H9 (cell line): ENCODE data around the gene EPHB2. TPM values are rescaled to one million over a fixed set of nuclear protein-coding genes. Genes with fewer than 3 reads are reported as not detected.

Source experiments
- DNase-seq: peaks from one replicate; pipeline ENCODE4 v3.0.0-alpha.2; 2017
- H2AFZ ChIP-seq: one replicate; pipeline ENCODE4 v1.6.1; 2013; ENCODE audit warnings: mild to moderate bottlenecking, low read length, control low read depth, moderate library complexity
- H2AK5ac ChIP-seq: 2 replicates; pipeline ENCODE4 v1.6.1; 2013; ENCODE audit warnings: low read length, control low read depth, mixed read lengths; ENCODE audit not compliant: insufficient read length
- H2BK120ac ChIP-seq: one replicate; pipeline ENCODE4 v1.6.1; 2013; ENCODE audit warnings: low read depth, mild to moderate bottlenecking, low read length, control low read depth, inconsistent platforms; ENCODE audit not compliant: poor library complexity, severe bottlenecking
- H2BK12ac ChIP-seq: 2 replicates; pipeline ENCODE4 v1.6.1; 2013; ENCODE audit warnings: low read length, control low read depth, mixed read lengths, low read depth; ENCODE audit not compliant: insufficient read length
- H2BK15ac ChIP-seq: 2 replicates; pipeline ENCODE4 v1.6.1; 2013; ENCODE audit warnings: low read depth, low read length, control low read depth
- H2BK20ac ChIP-seq: one replicate; pipeline ENCODE4 v1.6.1; 2013; ENCODE audit warnings: low read depth, mild to moderate bottlenecking, low read length, control low read depth, inconsistent platforms; ENCODE audit not compliant: poor library complexity, severe bottlenecking
- H2BK5ac ChIP-seq: 2 replicates; pipeline ENCODE4 v1.6.1; 2013; ENCODE audit warnings: low read length, control low read depth, mixed read lengths; ENCODE audit not compliant: insufficient read length
- H3K14ac ChIP-seq: 2 replicates; pipeline ENCODE4 v1.6.1; 2013; ENCODE audit warnings: low read length, control low read depth; ENCODE audit not compliant: insufficient read depth
- H3K18ac ChIP-seq: 2 replicates; pipeline ENCODE4 v1.6.1; 2013; ENCODE audit warnings: low read depth, mild to moderate bottlenecking, mixed read lengths, low read length, control low read depth; ENCODE audit not compliant: insufficient read length
- H3K23ac ChIP-seq: 2 replicates; pipeline ENCODE4 v1.6.1; 2013; ENCODE audit warnings: low read length, control low read depth, mixed read lengths, low read depth; ENCODE audit not compliant: insufficient read length
- H3K23me2 ChIP-seq: 2 replicates; pipeline ENCODE4 v1.6.1; 2013; ENCODE audit warnings: low read depth, mild to moderate bottlenecking, mixed read lengths, low read length, control low read depth; ENCODE audit not compliant: insufficient read length, poor library complexity, severe bottlenecking
- H3K27ac ChIP-seq: 2 replicates; pipeline ENCODE4 v1.5.1; 2013; ENCODE audit warnings: low read length, control low read depth, mixed read lengths, low read depth; ENCODE audit not compliant: insufficient read length
- H3K27me3 ChIP-seq: 2 replicates; pipeline ENCODE4 v1.6.1; 2013; ENCODE audit warnings: low read length, control low read depth, inconsistent platforms; ENCODE audit not compliant: insufficient read depth
- H3K4ac ChIP-seq: 2 replicates; pipeline ENCODE4 v1.6.1; 2013; ENCODE audit warnings: low read depth, mild to moderate bottlenecking, control low read depth, inconsistent platforms, low read length, moderate library complexity
- H3K4me1 ChIP-seq: 2 replicates; pipeline ENCODE4 v1.6.1; 2013; ENCODE audit warnings: low read length, control low read depth, inconsistent platforms; ENCODE audit not compliant: insufficient read depth
- H3K4me2 ChIP-seq: 2 replicates; pipeline ENCODE4 v1.6.1; 2013; ENCODE audit warnings: low read length, control low read depth, mixed read lengths; ENCODE audit not compliant: insufficient read length, insufficient read depth
- H3K56ac ChIP-seq: 2 replicates; pipeline ENCODE4 v1.6.1; 2013; ENCODE audit warnings: low read depth, mild to moderate bottlenecking, mixed read lengths, low read length, control low read depth; ENCODE audit not compliant: insufficient read length
- H3K79me1 ChIP-seq: 2 replicates; pipeline ENCODE4 v1.6.1; 2013; ENCODE audit warnings: low read depth, mild to moderate bottlenecking, moderate library complexity, low read length, control low read depth, inconsistent platforms; ENCODE audit not compliant: insufficient read depth, poor library complexity, severe bottlenecking
- H3K79me2 ChIP-seq: 2 replicates; pipeline ENCODE4 v1.6.1; 2013; ENCODE audit warnings: low read length, control low read depth, inconsistent platforms; ENCODE audit not compliant: insufficient read depth
- H3K9ac ChIP-seq: 2 replicates; pipeline ENCODE4 v1.6.1; 2013; ENCODE audit warnings: low read length, control low read depth, mixed read lengths; ENCODE audit not compliant: insufficient read length; ENCODE audit errors: extremely low read depth
- H3K9me3 ChIP-seq: one replicate; pipeline ENCODE4 v1.6.1; 2013; ENCODE audit warnings: low read depth, low read length, inconsistent platforms; ENCODE audit not compliant: control insufficient read depth
- H3T11ph ChIP-seq: one replicate; pipeline ENCODE4 v1.6.1; 2013; ENCODE audit warnings: mild to moderate bottlenecking, low read length, control low read depth, inconsistent platforms
- H4K20me1 ChIP-seq: one replicate; pipeline ENCODE4 v1.6.1; 2013; ENCODE audit not compliant: control insufficient read depth, insufficient read length, insufficient read depth
- H4K5ac ChIP-seq: 2 replicates; pipeline ENCODE4 v1.6.1; 2013; ENCODE audit warnings: low read depth, mild to moderate bottlenecking, mixed read lengths, low read length, control low read depth; ENCODE audit not compliant: insufficient read length
- H4K8ac ChIP-seq: replicated peaks from 2 replicates; pipeline ENCODE4 v1.6.1; 2013; ENCODE audit warnings: low read length, control low read depth, mixed read lengths, low read depth; ENCODE audit not compliant: insufficient read length
- H4K91ac ChIP-seq: 2 replicates; pipeline ENCODE4 v1.6.1; 2013; ENCODE audit warnings: low read depth, mild to moderate bottlenecking, moderate library complexity, mixed read lengths, low read length, control low read depth; ENCODE audit not compliant: insufficient read length
- H3K27ac Mint-ChIP-seq, 3 experiments: 2 replicates in 2 of 3; 3 replicates in 1 of 3; pipeline ENCODE4 v1.8.0; 2020 to 2021; ENCODE audit warnings: mixed read lengths in 3 of 3, mild to moderate bottlenecking in 1 of 3, moderate library complexity in 1 of 3
- H3K27me3 Mint-ChIP-seq: 2 replicates; pipeline ENCODE4 v1.8.0; 2021; ENCODE audit warnings: low read depth, mild to moderate bottlenecking, moderate library complexity, mixed read lengths
- H3K36me3 Mint-ChIP-seq, 3 experiments: 2 replicates in 2 of 3; 3 replicates in 1 of 3; pipeline ENCODE4 v1.8.0; 2020 to 2021; ENCODE audit warnings: low read depth in 3 of 3, mixed read lengths in 3 of 3; ENCODE audit not compliant: insufficient read depth in 1 of 3
- H3K4me1 Mint-ChIP-seq, 2 experiments: 2 replicates each; pipeline ENCODE4 v1.8.0; 2020; ENCODE audit warnings: mixed read lengths in 2 of 2
- H3K4me3 Mint-ChIP-seq, 2 experiments: 2 replicates in 1 of 2; 3 replicates in 1 of 2; pipeline ENCODE4 v1.8.0; 2020 to 2021; ENCODE audit warnings: mild to moderate bottlenecking in 2 of 2, mixed read lengths in 2 of 2, moderate library complexity in 1 of 2
- H3K9me3 Mint-ChIP-seq, 2 experiments: 2 replicates in 1 of 2; 3 replicates in 1 of 2; pipeline ENCODE4 v1.8.0; 2020; ENCODE audit warnings: mild to moderate bottlenecking in 2 of 2, mixed read lengths in 2 of 2, moderate library complexity in 1 of 2
- WGBS: extraction: QIAGEN DNeasy Blood & Tissue Kit; methylation state at CpG from one replicate; pipeline ENCODE4 v1.1.7; 2013; ENCODE audit warnings: missing lambda C conversion rate, low lambda C conversion rate, mixed read lengths; ENCODE audit not compliant: insufficient read length; ENCODE audit errors: extremely low coverage; 5-methylcytosine and 5-hydroxymethylcytosine counted together
- total RNA-seq: library from RNA; stranded (reverse); gene quantifications from 2 replicates; pipeline ENCODE4 v1.2.1, GENCODE V29; 2021
- TF ChIP-seq, protein P1 (sequence below): fragments of 200-600 bp; sonication (generic); conservative IDR thresholded peaks from 3 replicates; pipeline ENCODE4 v1.8.0; 2021; ENCODE audit warnings: antibody characterized with exemption, mild to moderate bottlenecking

Gene EPHB2
- total RNA-seq, 1 experiment from 2014 or later = 9.5 TPM

DNA sequence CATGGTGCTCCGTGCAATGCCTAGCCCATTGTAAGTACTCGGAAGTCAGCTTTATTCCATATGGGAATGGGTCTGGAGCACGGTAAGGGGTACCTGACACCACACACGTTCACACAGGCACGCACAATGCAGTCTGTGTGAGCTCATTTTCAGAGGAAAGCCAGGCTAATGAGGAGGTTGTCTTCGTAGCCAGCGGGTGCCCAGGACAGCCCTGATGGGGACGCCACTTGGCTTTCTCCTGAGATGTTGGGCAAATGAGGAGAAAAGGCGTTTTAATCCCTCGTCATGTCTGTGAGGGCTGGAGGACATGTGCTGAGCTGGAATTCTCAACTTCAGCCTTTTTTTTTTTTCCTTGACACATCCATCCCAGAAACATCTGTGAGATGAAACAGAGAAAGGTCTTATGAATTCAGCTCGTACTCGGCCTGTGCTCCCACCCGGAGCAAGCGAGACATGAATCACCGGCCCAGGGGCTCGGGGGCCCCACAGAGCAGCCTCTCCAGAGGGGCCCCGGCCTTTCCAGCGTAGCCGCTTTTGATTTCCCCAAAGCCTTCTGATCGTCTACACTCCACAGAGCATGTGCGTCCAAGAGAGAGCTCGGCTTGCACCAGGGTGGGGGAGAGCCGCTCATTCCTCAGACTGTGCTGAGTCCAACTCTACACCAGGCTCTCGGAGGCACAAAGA is 125.1 kb downstream of the EPHB2 start:
- DNase-seq = no peak
- no peak overlapping the region; a peak in 2 of 7 replicates for H3K27ac Mint-ChIP-seq
- no peaks in the 10 kb centered on the region for H4K20me1 ChIP-seq

More for the DNA sequence above, 125.1 kb downstream of the EPHB2 start:
- H2BK120ac ChIP-seq = no peak overlapping the region
- no peaks in the 10 kb centered on the region for H3K4me1 ChIP-seq
- H3K56ac ChIP-seq = no peak overlapping the region
- Mint-ChIP-seq H3K9me3 (no peaks in the 10 kb centered on the region), H3K4me3 (no peak overlapping the region), H3K4me1 (peaks cover 6 to 21% of the 10 kb centered on the region in 2 experiments; a peak in 3 of 4 replicates), H3K27me3 (no peaks in the 10 kb centered on the region), H3K36me3 (no peaks in the 10 kb centered on the region)
- WGBS = no CpG with 5 or more reads among the region's 24 CpGs
- H3K4ac ChIP-seq = no peak overlapping the region
- H3K9me3 ChIP-seq = no peaks in the 10 kb centered on the region
- H3K79me1 ChIP-seq = no peaks in the 10 kb centered on the region
- H3K4me2 ChIP-seq = no peak overlapping the region
- no peak overlapping the region for H3K27ac ChIP-seq
- TF ChIP-seq, protein P1, sequence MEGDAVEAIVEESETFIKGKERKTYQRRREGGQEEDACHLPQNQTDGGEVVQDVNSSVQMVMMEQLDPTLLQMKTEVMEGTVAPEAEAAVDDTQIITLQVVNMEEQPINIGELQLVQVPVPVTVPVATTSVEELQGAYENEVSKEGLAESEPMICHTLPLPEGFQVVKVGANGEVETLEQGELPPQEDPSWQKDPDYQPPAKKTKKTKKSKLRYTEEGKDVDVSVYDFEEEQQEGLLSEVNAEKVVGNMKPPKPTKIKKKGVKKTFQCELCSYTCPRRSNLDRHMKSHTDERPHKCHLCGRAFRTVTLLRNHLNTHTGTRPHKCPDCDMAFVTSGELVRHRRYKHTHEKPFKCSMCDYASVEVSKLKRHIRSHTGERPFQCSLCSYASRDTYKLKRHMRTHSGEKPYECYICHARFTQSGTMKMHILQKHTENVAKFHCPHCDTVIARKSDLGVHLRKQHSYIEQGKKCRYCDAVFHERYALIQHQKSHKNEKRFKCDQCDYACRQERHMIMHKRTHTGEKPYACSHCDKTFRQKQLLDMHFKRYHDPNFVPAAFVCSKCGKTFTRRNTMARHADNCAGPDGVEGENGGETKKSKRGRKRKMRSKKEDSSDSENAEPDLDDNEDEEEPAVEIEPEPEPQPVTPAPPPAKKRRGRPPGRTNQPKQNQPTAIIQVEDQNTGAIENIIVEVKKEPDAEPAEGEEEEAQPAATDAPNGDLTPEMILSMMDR = no peak
- no peak overlapping the region for H3T11ph ChIP-seq
- no peak overlapping the region for H2BK12ac ChIP-seq
- H3K9ac ChIP-seq = no peak overlapping the region
- no peak overlapping the region for H4K91ac ChIP-seq
- H3K23me2 ChIP-seq = no peaks in the 10 kb centered on the region
- no peak overlapping the region for H2BK15ac ChIP-seq
- H3K14ac ChIP-seq = peak overlapping the region; percentile 55; the same call in 1 of the 2 replicates
- no peaks in the 10 kb centered on the region for H3K79me2 ChIP-seq
- H4K5ac ChIP-seq = no peak overlapping the region
- H3K18ac ChIP-seq = no peak overlapping the region
- no peak overlapping the region for H3K23ac ChIP-seq
- no peak overlapping the region for H2AFZ ChIP-seq
- no peaks in the 10 kb centered on the region for H3K27me3 ChIP-seq
- no peak overlapping the region for H2AK5ac ChIP-seq
- no peak overlapping the region for H2BK5ac ChIP-seq
- no peak overlapping the region for H2BK20ac ChIP-seq
- no peak overlapping the region for H4K8ac ChIP-seq
